Upper lobe of right lung (tissue), 1 donor: ENCODE measurements around the gene SGK2. TPM values are rescaled to one million over a fixed set of nuclear protein-coding genes. Genes with fewer than 3 reads are reported as not detected.

ENCODE experiments used
- ATAC-seq: fragments of 200-7000 bp; cut with Tn5 transposase; one replicate; pipeline ENCODE4 v1.9.1; 2020; ENCODE audit warnings: mild to moderate bottlenecking, moderate library complexity
- DNase-seq: peaks from one replicate; pipeline ENCODE4 v3.0.0-alpha.2; 2020
- H3K27ac ChIP-seq: fragments of 200-600 bp; one replicate; pipeline ENCODE4 v1.8.0; 2022
- H3K27me3 ChIP-seq: fragments of 200-600 bp; one replicate; pipeline ENCODE4 v1.8.0; 2022; ENCODE audit warnings: mild to moderate bottlenecking
- H3K36me3 ChIP-seq: fragments of 200-600 bp; one replicate; pipeline ENCODE4 v1.8.0; 2022
- H3K4me1 ChIP-seq: fragments of 200-600 bp; one replicate; pipeline ENCODE4 v1.8.0; 2022
- H3K4me3 ChIP-seq: fragments of 200-600 bp; one replicate; pipeline ENCODE4 v1.8.0; 2022; ENCODE audit warnings: mild to moderate bottlenecking
- H3K9me3 ChIP-seq: fragments of 200-600 bp; one replicate; pipeline ENCODE4 v1.8.0; 2022
- intact Hi-C: fragments of 100-400 bp; cut with DNase I; formaldehyde crosslinking; loops from one replicate; pipeline ENCODE4 v1.11.0; 2022
- long read RNA-seq: library from polyadenylated mRNA; unstranded; transcript quantifications from one replicate; pipeline ENCODE4 v2.0.0, GENCODE V29; 2021
- total RNA-seq: library from RNA; stranded (reverse); fragmentation: NEBNext Ultra II Directional; extraction: Animal tissue kit (Norgen Biotek cat#: 25700); gene quantifications from one replicate; pipeline ENCODE4 v1.2.1, GENCODE V29; 2021
- TF ChIP-seq, protein P1 (sequence below): fragments of 200-600 bp; IDR thresholded peaks from one replicate; pipeline ENCODE4 v1.8.0; 2022; ENCODE audit warnings: antibody characterized with exemption
- donor health status: DM: no; HTN: yes; CAD: no; lungs with severe emphysema.

The SGK2 gene
- total RNA-seq, result 1.7 TPM
- long read RNA-seq, result 0 reads

DNA sequence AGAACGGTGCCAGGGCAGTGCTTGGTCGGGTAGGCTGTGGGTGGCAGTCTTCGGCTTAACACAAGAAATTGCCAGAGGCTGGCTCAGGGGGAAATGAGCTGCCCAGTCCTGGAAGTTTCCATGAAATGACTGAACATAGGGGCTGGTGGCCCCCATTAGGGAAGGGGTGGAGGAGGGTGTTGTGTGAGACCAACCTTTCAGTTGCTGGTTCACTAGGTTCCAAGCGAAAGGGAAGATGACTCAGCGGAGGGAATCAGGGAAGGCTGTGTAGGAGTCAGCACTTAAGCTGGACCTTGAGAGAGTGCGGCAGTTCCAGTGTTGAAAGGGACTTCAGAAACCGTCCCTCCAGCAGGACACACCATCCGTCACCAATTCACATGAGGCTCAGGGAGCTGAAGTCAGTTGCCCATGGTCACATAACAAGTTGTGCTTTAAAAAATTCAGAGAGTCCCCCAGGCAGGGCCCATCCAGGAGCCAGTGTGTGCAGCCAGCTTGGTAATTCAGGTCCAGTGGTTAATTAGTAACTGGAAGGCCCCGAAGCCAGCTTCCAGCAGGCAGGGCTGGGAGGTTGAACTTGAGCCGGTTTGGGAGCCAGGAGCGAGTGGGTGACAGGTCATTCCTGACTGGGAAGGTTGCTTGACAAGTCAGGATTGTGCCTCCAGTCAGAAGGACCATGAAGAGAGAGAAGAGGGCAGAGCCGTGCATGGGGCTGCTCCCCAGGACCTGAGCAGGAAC is at the start of gene SGK2:
SGK2 (plus strand) TSS at position 616 of the 735 bp plus-strand sequence. CDS start 7,469 bp downstream, outside the sequence.
- intact Hi-C loops, result no loop called here
- Histone ChIP-seq H3K27ac (no peak within 1 kb of the TSS), H3K27me3 (no peaks in the 10 kb centered on the region), H3K4me1 (no peaks in the 10 kb centered on the region), H3K9me3 (no peaks in the 10 kb centered on the region), H3K4me3 (no peak within 1 kb of the TSS), H3K36me3 (no peaks in the 10 kb centered on the region)
- ATAC-seq (peak; percentile 80), DNase-seq (peak; percentile 70)
- TF ChIP-seq, protein P1, sequence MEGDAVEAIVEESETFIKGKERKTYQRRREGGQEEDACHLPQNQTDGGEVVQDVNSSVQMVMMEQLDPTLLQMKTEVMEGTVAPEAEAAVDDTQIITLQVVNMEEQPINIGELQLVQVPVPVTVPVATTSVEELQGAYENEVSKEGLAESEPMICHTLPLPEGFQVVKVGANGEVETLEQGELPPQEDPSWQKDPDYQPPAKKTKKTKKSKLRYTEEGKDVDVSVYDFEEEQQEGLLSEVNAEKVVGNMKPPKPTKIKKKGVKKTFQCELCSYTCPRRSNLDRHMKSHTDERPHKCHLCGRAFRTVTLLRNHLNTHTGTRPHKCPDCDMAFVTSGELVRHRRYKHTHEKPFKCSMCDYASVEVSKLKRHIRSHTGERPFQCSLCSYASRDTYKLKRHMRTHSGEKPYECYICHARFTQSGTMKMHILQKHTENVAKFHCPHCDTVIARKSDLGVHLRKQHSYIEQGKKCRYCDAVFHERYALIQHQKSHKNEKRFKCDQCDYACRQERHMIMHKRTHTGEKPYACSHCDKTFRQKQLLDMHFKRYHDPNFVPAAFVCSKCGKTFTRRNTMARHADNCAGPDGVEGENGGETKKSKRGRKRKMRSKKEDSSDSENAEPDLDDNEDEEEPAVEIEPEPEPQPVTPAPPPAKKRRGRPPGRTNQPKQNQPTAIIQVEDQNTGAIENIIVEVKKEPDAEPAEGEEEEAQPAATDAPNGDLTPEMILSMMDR, result no peak

DNA sequence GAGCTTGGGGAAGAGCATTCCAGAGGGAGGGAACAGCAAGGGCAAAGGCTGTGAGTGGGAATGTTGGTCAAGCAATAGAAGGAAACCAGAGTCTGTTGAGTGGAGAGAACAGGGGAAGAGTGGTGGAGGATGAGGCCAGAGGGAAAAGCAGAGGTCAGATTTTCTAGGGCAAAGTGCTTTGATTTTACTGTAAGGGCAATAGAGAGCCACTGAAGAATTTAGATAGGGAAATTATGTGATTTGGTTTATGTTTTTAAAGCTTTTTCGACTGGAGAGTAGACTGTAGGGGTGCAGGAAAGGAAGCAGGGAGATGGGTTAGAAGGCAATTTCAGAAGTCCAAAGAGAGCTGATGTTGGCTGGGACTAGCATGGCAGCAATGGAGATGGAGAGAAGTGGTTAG is 46.9 kb upstream of the SGK2 start:
- Histone ChIP-seq H3K27ac (no peak overlapping the region), H3K4me1 (peaks cover 7% of the 10 kb centered on the region), H3K27me3 (peaks cover 19% of the 10 kb centered on the region), H3K36me3 (no peaks in the 10 kb centered on the region), H3K4me3 (no peak overlapping the region), H3K9me3 (no peaks in the 10 kb centered on the region)
- intact Hi-C loops, result no loop called here
- ATAC-seq (no peak), DNase-seq (no peak)
- TF ChIP-seq, protein P1, result no peak

DNA sequence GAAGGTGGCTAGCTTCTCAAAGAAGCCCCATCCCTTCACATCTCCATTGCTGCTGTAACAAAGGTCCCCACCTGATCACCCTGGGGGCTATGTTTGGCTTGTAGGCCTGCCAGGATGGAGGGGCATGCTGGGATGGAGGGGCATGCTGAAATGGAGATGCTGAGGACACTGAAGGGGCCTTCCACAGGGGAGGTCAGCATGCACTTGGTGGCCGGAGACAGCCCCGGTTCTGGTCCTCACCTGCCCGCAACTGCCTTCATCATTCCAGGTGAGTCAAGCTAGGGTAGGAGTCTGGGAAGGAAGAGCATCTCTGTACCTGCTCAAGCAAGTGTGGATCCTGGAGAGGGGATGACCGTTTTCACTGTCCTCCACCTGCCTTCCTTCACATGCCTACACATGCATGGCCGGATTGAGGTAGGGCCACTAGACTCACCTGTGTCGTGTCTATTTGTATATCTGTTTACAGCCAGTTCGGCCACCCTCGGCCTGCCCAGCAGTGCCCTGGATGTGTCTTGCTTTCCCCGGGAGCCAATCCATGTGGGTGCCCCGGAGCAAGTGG is 45.4 kb upstream of the SGK2 start:
- intact Hi-C loops, result no loop called here
- TF ChIP-seq, protein P1, result no peak
- H3K4me1 ChIP-seq, result peaks cover 7% of the 10 kb centered on the region
- peak overlapping the region; percentile 68 for H3K4me3 ChIP-seq
- H3K27ac ChIP-seq, result peak overlapping the region; percentile 53
- H3K27me3 ChIP-seq, result peaks cover 3% of the 10 kb centered on the region
- H3K36me3 ChIP-seq, result no peaks in the 10 kb centered on the region
- DNase-seq, result no peak
- no peak for ATAC-seq
- no peaks in the 10 kb centered on the region for H3K9me3 ChIP-seq

DNA sequence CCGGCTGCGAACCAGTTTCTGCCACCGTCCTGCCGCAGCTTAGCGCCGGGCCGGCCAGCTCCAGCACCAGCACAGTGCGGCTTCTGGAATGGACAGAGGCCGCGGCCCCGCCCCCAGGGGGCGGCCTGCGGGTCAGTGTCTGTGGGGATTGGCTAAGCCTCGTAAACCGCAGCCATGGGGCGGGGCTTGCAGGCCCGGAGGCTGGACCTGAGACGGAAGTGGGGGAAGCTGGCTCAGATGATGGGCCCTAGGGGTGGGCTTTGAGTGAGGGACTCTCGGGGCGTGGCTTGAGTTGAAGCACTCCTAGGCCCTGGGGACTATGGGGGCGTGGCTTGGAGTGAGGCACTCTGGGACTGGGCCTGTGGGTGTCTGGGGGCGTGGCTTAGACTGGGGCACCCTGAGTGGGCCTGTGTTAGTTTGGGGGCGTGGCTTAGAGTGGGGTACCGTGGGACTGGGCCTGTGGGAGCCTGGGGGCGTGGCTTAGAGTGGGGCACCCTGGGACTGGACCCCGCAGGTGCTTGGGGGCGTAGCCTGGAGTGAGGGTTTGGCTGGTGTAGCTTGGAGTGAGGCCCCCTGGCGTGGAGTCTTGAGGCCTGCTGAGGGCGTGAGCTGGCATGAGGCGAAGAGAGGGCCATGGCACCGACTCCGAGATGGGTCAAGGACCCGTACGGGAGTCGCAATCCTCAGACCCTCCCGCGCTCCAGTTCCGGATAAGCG is 44.7 kb upstream of the SGK2 start:
- peak; percentile 95 for ATAC-seq
- Histone ChIP-seq H3K27ac (peak overlapping the region; percentile 53), H3K4me3 (peak overlapping the region; percentile 68), H3K4me1 (peaks cover 7% of the 10 kb centered on the region), H3K36me3 (no peaks in the 10 kb centered on the region), H3K9me3 (no peaks in the 10 kb centered on the region), H3K27me3 (no peaks in the 10 kb centered on the region)
- peak; percentile 98 for DNase-seq
- TF ChIP-seq, protein P1, result peak; percentile 26
- intact Hi-C loops, result no loop called here

DNA sequence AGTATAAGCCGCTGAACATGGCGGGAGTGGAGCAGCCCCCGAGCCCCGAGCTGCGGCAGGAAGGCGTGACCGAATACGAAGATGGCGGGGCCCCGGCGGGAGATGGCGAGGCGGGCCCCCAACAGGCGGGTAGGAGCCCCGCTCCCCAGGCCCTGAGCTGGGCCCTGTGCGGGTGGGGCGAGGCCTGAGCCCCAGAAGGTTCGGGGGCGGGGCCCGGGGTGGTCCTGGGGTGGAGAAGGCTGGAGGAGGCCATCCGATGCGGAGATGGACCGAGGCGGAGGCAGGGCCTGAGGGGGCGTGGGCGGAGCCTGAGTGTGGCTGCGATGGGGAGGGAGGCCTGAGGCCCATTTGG is 44.2 kb upstream of the SGK2 start:
- H3K36me3 ChIP-seq, result no peaks in the 10 kb centered on the region
- intact Hi-C loops, result no loop called here
- no peaks in the 10 kb centered on the region for H3K27me3 ChIP-seq
- TF ChIP-seq, protein P1, result no peak
- H3K4me3 ChIP-seq, result peak overlapping the region; percentile 68
- no peaks in the 10 kb centered on the region for H3K9me3 ChIP-seq
- H3K4me1 ChIP-seq, result peaks cover 7% of the 10 kb centered on the region
- peak overlapping the region; percentile 42 for H3K27ac ChIP-seq
- peak; percentile 1 for ATAC-seq
- peak; percentile 74 for DNase-seq
